SK-N-SH (cell line): ENCODE results near the gene PLCXD1. TPM values are rescaled to one million over a fixed set of nuclear protein-coding genes. Genes with fewer than 3 reads are reported as not detected.

ENCODE experiments used
- CTCF ChIA-PET: fragments of 300-600, 350-600 bp; formaldehyde crosslinking; extraction: SDS; loops from one replicate; lab custom pipeline; 2021; lab: Yijun Ruan, JAX
- POLR2A ChIA-PET: fragments of 350-600 bp; sonication (Branson Sonifier 250); formaldehyde crosslinking; extraction: SDS; loops from one replicate; lab custom pipeline; 2020; ENCODE audit warnings: antibody characterized with exemption, inconsistent platforms; lab: Yijun Ruan, JAX
- DNase-seq: peaks from one replicate; pipeline ENCODE4 v3.0.0; 2012
- H2AFZ ChIP-seq: fragments of 200-600 bp; sonication (generic); 2 replicates; pipeline ENCODE4 v1.8.1; 2016; ENCODE audit warnings: antibody characterized with exemption, mild to moderate bottlenecking, low read depth
- H3F3A ChIP-seq: fragments of 200-600 bp; sonication (generic); replicated peaks from 2 replicates; pipeline ENCODE3; 2016; ENCODE audit warnings: antibody characterized with exemption, mild to moderate bottlenecking; ENCODE audit not compliant: insufficient read depth
- H3K27ac ChIP-seq, 2 experiments: fragments of 200-500 bp in 1 of 2; fragments of 200-600 bp in 1 of 2; sonication (Bioruptor generic) in 1 of 2; sonication (generic), shearing (Covaris generic) in 1 of 2; 2 replicates each; pipeline versions ENCODE4 v1.5.1 to v1.6.1; 2014 to 2016; ENCODE audit warnings: low read depth in 2 of 2, inconsistent platforms in 1 of 2, low read length in 1 of 2, mild to moderate bottlenecking in 1 of 2, mixed read lengths in 1 of 2
- H3K27me3 ChIP-seq: fragments of 200-600 bp; sonication (generic), shearing (Covaris generic); 2 replicates; pipeline ENCODE4 v1.6.1; 2016; ENCODE audit warnings: mixed run types; ENCODE audit not compliant: insufficient read depth
- H3K36me3 ChIP-seq, 2 experiments: fragments of 200-500 bp in 1 of 2; fragments of 200-600 bp in 1 of 2; sonication (Bioruptor generic) in 1 of 2; sonication (generic) in 1 of 2; replicated peaks in 1 of 2; 2 replicates each; pipeline versions ENCODE3 to v1.5.1; 2014 to 2016; ENCODE audit warnings: low read length in 1 of 2, mild to moderate bottlenecking in 1 of 2; ENCODE audit not compliant: insufficient read depth in 2 of 2, control insufficient read depth in 1 of 2
- H3K4me1 ChIP-seq, 2 experiments: fragments of 200-500 bp in 1 of 2; fragments of 200-600 bp in 1 of 2; sonication (Bioruptor generic) in 1 of 2; sonication (generic), shearing (Covaris generic) in 1 of 2; 2 replicates each; pipeline versions ENCODE4 v1.5.1 to v1.6.1; 2014 to 2016; ENCODE audit warnings: low read depth in 1 of 2, low read length in 1 of 2, mixed run types in 1 of 2; ENCODE audit not compliant: insufficient read depth in 2 of 2, control insufficient read depth in 1 of 2
- H3K4me2 ChIP-seq: fragments of 200-600 bp; sonication (generic), shearing (Covaris generic); 2 replicates; pipeline ENCODE4 v1.6.1; 2017; ENCODE audit warnings: mixed run types
- H3K4me3 ChIP-seq, 2 experiments: fragments of 200-500 bp in 1 of 2; fragments of 200-600 bp in 1 of 2; sonication (Bioruptor generic) in 1 of 2; sonication (generic), shearing (Covaris generic) in 1 of 2; 2 replicates each; pipeline versions ENCODE4 v1.5.1 to v1.8.1; 2014 to 2016; ENCODE audit warnings: low read depth in 2 of 2, inconsistent platforms in 1 of 2, low read length in 1 of 2, mild to moderate bottlenecking in 1 of 2, mixed read lengths in 1 of 2, moderate library complexity in 1 of 2
- H3K79me2 ChIP-seq: fragments of 200-600 bp; sonication (generic); 2 replicates; pipeline ENCODE4 v1.8.1; 2017; ENCODE audit warnings: mild to moderate bottlenecking; ENCODE audit not compliant: insufficient read depth
- H3K9ac ChIP-seq: fragments of 200-600 bp; sonication (generic); 2 replicates; pipeline ENCODE4 v1.6.1; 2017; ENCODE audit warnings: mixed run types
- H3K9me2 ChIP-seq: fragments of 200-600 bp; sonication (generic); 2 replicates; pipeline ENCODE4 v1.6.1; 2017; ENCODE audit warnings: mixed run types
- H3K9me3 ChIP-seq: fragments of 200-600 bp; sonication (generic); 2 replicates; pipeline ENCODE4 v1.6.1; 2017; ENCODE audit warnings: mixed run types, mild to moderate bottlenecking, moderate library complexity
- H4K20me1 ChIP-seq: fragments of 200-600 bp; sonication (generic); 2 replicates; pipeline ENCODE4 v1.6.1; 2017; ENCODE audit warnings: mild to moderate bottlenecking, mixed run types; ENCODE audit not compliant: insufficient read depth
- CHD2 ChIP-seq: fragments of 150-350 bp; IDR thresholded peaks from 2 replicates; pipeline ENCODE4 v1.6.1; 2018; ENCODE audit warnings: low read length; ENCODE audit not compliant: partially characterized antibody
- FOXJ3 ChIP-seq: sonication (generic); formaldehyde crosslinking; IDR thresholded peaks from 2 replicates; pipeline ENCODE4 v1.5.1; 2020; ENCODE audit warnings: mild to moderate bottlenecking, missing genetic modification reagents
- GABPA ChIP-seq: IDR thresholded peaks from 2 replicates; pipeline ENCODE4 v1.4.0; 2012; ENCODE audit warnings: low read depth, mild to moderate bottlenecking
- GATA2 ChIP-seq: sonication (generic); formaldehyde crosslinking; IDR thresholded peaks from 2 replicates; pipeline ENCODE4 v1.5.0; 2020; ENCODE audit warnings: mild to moderate bottlenecking, missing genetic modification reagents
- JUND ChIP-seq: IDR thresholded peaks from 2 replicates; pipeline ENCODE4 v1.4.0; 2012
- MEF2A ChIP-seq: IDR thresholded peaks from 2 replicates; pipeline ENCODE4 v1.4.0; 2012; ENCODE audit warnings: low read depth, borderline replicate concordance
- NRF1 ChIP-seq: IDR thresholded peaks from 2 replicates; pipeline ENCODE4 v1.6.1; 2012; ENCODE audit warnings: low read depth, mild to moderate bottlenecking, low read length
- PBX3 ChIP-seq: IDR thresholded peaks from 2 replicates; pipeline ENCODE4; 2012
- POLR2AphosphoS5 ChIP-seq: IDR thresholded peaks from 2 replicates; pipeline ENCODE4 v1.6.1; 2012; ENCODE audit warnings: low read depth, low read length
- REST ChIP-seq: IDR thresholded peaks from 2 replicates; pipeline ENCODE4 v1.6.1; 2012; ENCODE audit warnings: mild to moderate bottlenecking, low read depth, low read length, moderate library complexity
- RXRA ChIP-seq: IDR thresholded peaks from 2 replicates; pipeline ENCODE4 v1.4.0; 2012; ENCODE audit warnings: low read depth, mild to moderate bottlenecking, borderline replicate concordance
- SIN3A ChIP-seq: IDR thresholded peaks from 2 replicates; pipeline ENCODE4 v1.6.1; 2012; ENCODE audit warnings: low read depth, mild to moderate bottlenecking, low read length, moderate library complexity, borderline replicate concordance
- SMC3 ChIP-seq: IDR thresholded peaks from 2 replicates; pipeline ENCODE4 v1.6.1; 2012; ENCODE audit warnings: low read depth, low read length, improper control_type of control experiment
- TAF1 ChIP-seq: IDR thresholded peaks from 2 replicates; pipeline ENCODE4 v1.6.1; 2012; ENCODE audit warnings: low read depth, mild to moderate bottlenecking, low read length, moderate library complexity, borderline replicate concordance
- TCF12 ChIP-seq: IDR thresholded peaks from 2 replicates; pipeline ENCODE4 v1.4.0; 2012
- TEAD4 ChIP-seq: IDR thresholded peaks from 2 replicates; pipeline ENCODE4 v1.4.0; 2012; ENCODE audit warnings: mild to moderate bottlenecking, borderline replicate concordance; ENCODE audit not compliant: insufficient read depth
- YY1 ChIP-seq: IDR thresholded peaks from 2 replicates; pipeline ENCODE4 v1.4.0; 2012; ENCODE audit warnings: low read depth, mild to moderate bottlenecking
- ZBTB33 ChIP-seq: IDR thresholded peaks from 2 replicates; pipeline ENCODE4 v1.4.0; 2012; ENCODE audit warnings: low read depth, borderline replicate concordance
- WGBS: methylation state at CpG from one replicate; pipeline ENCODE4 v1.1.6; 2017; ENCODE audit warnings: low lambda C conversion rate; 5-methylcytosine and 5-hydroxymethylcytosine counted together
- polyA plus RNA-seq, 3 experiments: library from polyadenylated mRNA; depleted of rRNA; stranded (reverse); fragments of >200 nt; gene quantifications; 2 replicates each; pipeline ENCODE4 v1.2.3, GENCODE V29; 2012
- TF ChIP-seq, protein P1 (sequence below): fragments of 150-350 bp; IDR thresholded peaks from 2 replicates; pipeline ENCODE4 v1.6.1; 2016; ENCODE audit warnings: mild to moderate bottlenecking, low read depth, low read length
- TF ChIP-seq, protein P2 (sequence below): IDR thresholded peaks from 2 replicates; pipeline ENCODE4 v1.4.0; 2012; ENCODE audit warnings: low read depth
- TF ChIP-seq, protein P3 (sequence below): IDR thresholded peaks from 2 replicates; pipeline ENCODE4 v1.4.0; 2012; ENCODE audit warnings: low read depth, borderline replicate concordance

PLCXD1 gene
- polyA plus RNA-seq, 1 of the 3 experiments (the other 2 are of a cell fraction), result 14.8 TPM

- TF ChIP-seq MEF2A (no peak), TEAD4 (no peak), GATA2 (no peak), POLR2AphosphoS5 (no peak), SMC3 (no peak), PBX3 (no peak)
- TF ChIP-seq, protein P1, sequence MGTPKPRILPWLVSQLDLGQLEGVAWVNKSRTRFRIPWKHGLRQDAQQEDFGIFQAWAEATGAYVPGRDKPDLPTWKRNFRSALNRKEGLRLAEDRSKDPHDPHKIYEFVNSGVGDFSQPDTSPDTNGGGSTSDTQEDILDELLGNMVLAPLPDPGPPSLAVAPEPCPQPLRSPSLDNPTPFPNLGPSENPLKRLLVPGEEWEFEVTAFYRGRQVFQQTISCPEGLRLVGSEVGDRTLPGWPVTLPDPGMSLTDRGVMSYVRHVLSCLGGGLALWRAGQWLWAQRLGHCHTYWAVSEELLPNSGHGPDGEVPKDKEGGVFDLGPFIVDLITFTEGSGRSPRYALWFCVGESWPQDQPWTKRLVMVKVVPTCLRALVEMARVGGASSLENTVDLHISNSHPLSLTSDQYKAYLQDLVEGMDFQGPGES, result no peak
- TF ChIP-seq, all 33 proteins: peak for 0
Observed at GRCh38 chrX:265502-265901, 15.7 kb upstream of the PLCXD1 start (continued).

DNA sequence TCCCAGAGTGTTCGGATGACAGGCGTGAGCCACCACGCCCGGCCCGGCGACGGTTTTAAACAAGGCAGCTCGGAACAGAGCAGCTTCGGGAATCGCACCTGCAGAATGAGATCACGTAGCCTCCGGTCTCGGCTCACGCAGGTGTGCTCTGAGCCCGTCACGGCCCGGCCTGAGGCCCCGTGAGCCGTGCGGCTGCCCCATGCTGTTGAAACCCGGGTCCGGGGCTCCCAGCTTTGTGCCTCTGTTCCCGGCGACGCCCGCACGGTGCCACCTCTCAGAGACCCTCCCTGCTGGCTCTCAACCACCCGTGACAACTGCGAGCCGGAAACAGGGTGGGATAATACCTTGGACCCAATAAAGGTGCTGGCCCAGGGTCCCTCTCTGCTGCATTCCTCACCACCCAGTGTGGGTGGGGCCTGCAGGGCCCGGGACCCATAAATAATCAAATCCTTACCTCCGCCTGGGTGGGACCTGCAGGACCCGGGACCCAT is 13.4 kb upstream of the PLCXD1 start:
- CTCF ChIA-PET, result no interaction called here
- no peaks in the 10 kb centered on the region for H3K4me1 ChIP-seq
- no peak overlapping the region for H3K4me2 ChIP-seq
- H3K36me3 ChIP-seq, result no peaks in the 10 kb centered on the region
- no peaks in the 10 kb centered on the region for H3K9me3 ChIP-seq
- no peak for DNase-seq
- no peak overlapping the region for H2AFZ ChIP-seq
- TF ChIP-seq PBX3 (no peak), NRF1 (no peak), GABPA (no peak), SIN3A (no peak), TAF1 (no peak), REST (no peak), TCF12 (no peak), ZBTB33 (no peak), JUND (no peak), CHD2 (no peak), MEF2A (no peak), YY1 (no peak), RXRA (no peak), FOXJ3 (CRISPR knock-in tag) (no peak)
- TF ChIP-seq, protein P2, sequence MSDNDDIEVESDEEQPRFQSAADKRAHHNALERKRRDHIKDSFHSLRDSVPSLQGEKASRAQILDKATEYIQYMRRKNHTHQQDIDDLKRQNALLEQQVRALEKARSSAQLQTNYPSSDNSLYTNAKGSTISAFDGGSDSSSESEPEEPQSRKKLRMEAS, result no peak
- TF ChIP-seq, protein P3, sequence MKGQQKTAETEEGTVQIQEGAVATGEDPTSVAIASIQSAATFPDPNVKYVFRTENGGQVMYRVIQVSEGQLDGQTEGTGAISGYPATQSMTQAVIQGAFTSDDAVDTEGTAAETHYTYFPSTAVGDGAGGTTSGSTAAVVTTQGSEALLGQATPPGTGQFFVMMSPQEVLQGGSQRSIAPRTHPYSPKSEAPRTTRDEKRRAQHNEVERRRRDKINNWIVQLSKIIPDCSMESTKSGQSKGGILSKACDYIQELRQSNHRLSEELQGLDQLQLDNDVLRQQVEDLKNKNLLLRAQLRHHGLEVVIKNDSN, result no peak
- 90% methylated on average over 25 of the region's 33 CpGs for WGBS
- POLR2A ChIA-PET, result no interaction called here
- no peaks in the 10 kb centered on the region for H3F3A ChIP-seq
- H3K4me3 ChIP-seq, result no peak overlapping the region
- no peaks in the 10 kb centered on the region for H3K27me3 ChIP-seq
- no peak overlapping the region for H3K27ac ChIP-seq
- no peak overlapping the region for H3K9ac ChIP-seq
- no peaks in the 10 kb centered on the region for H4K20me1 ChIP-seq
- no peaks in the 10 kb centered on the region for H3K79me2 ChIP-seq
- H3K9me2 ChIP-seq, result no peaks in the 10 kb centered on the region
